Neural cell (in vitro differentiated cells): ENCODE data around the gene DEF6. TPM values are rescaled to one million over a fixed set of nuclear protein-coding genes. Genes with fewer than 3 reads are reported as not detected.
"Not testable (repeated sequence)": the region's sequence is repeated elsewhere in the genome, so short reads cannot be mapped to it uniquely, and the experiment has no call there.

Source experiments
- H2AFZ ChIP-seq: fragments of 200-600, 300-800 bp; sonication (generic), shearing (Covaris generic); 2 replicates; pipeline ENCODE4 v1.6.0; 2014; ENCODE audit warnings: low read depth, mild to moderate bottlenecking, antibody characterized with exemption, low read length, moderate library complexity
- H3F3A ChIP-seq: fragments of 200-600 bp; shearing (Covaris generic); 2 replicates; pipeline ENCODE4 v1.6.1; 2016; ENCODE audit warnings: mild to moderate bottlenecking, moderate library complexity, mixed read lengths, antibody characterized with exemption, low read length; ENCODE audit not compliant: insufficient read depth, poor library complexity, severe bottlenecking
- H3K27ac ChIP-seq: fragments of 200-600, 300-800 bp; sonication (generic), shearing (Covaris generic); 2 replicates; pipeline ENCODE4 v1.5.1; 2014; ENCODE audit warnings: mild to moderate bottlenecking, low read length, moderate library complexity
- H3K27me3 ChIP-seq: fragments of 300-800, 200-600 bp; sonication (generic), shearing (Covaris generic); 2 replicates; pipeline ENCODE4 v1.6.0; 2014; ENCODE audit warnings: mild to moderate bottlenecking, low read depth, low read length, moderate library complexity; ENCODE audit not compliant: insufficient read depth
- H3K36me3 ChIP-seq: fragments of 300-800, 200-600 bp; sonication (generic), shearing (Covaris generic); 2 replicates; pipeline ENCODE4 v1.5.1; 2014; ENCODE audit warnings: mild to moderate bottlenecking, antibody characterized with exemption, low read length, moderate library complexity; ENCODE audit not compliant: insufficient read depth
- H3K4me2 ChIP-seq: fragments of 300-800, 200-600 bp; sonication (generic), shearing (Covaris generic); 2 replicates; pipeline ENCODE4 v1.6.0; 2014; ENCODE audit warnings: mild to moderate bottlenecking, low read length
- H3K4me3 ChIP-seq: fragments of 300-800, 200-600 bp; sonication (generic), shearing (Covaris generic); 2 replicates; pipeline ENCODE4 v1.5.1; 2014; ENCODE audit warnings: mild to moderate bottlenecking, low read length, moderate library complexity
- H3K79me2 ChIP-seq: fragments of 200-600 bp; shearing (Covaris generic); replicated peaks from 2 replicates; pipeline ENCODE4 v1.6.0; 2014; ENCODE audit warnings: mild to moderate bottlenecking, low read length, moderate library complexity; ENCODE audit not compliant: insufficient read depth
- H3K9ac ChIP-seq: fragments of 300-800, 200-600 bp; sonication (generic), shearing (Covaris generic); 2 replicates; pipeline ENCODE4 v1.6.1; 2016; ENCODE audit warnings: mild to moderate bottlenecking, low read length, mixed read lengths
- H3K9me2 ChIP-seq: fragments of 200-600 bp; shearing (Covaris generic); 2 replicates; pipeline ENCODE4 v1.6.1; 2016; ENCODE audit warnings: mild to moderate bottlenecking, low read length, mixed read lengths; ENCODE audit not compliant: insufficient read depth
- H3K9me3 ChIP-seq: fragments of 200-600, 300-800 bp; sonication (generic), shearing (Covaris generic); 2 replicates; pipeline ENCODE4 v1.6.1; 2016; ENCODE audit warnings: mild to moderate bottlenecking, mixed run types, low read length, moderate library complexity, mixed read lengths
- H4K20me1 ChIP-seq: fragments of 200-600 bp; shearing (Covaris generic); 2 replicates; pipeline ENCODE4 v1.6.1; 2016; ENCODE audit warnings: mild to moderate bottlenecking, mixed run types; ENCODE audit not compliant: insufficient read depth
- CTCF ChIP-seq: fragments of 450-650 bp; IDR thresholded peaks from 2 replicates; pipeline ENCODE4 v1.5.1; 2014; ENCODE audit warnings: antibody characterized with exemption, mild to moderate bottlenecking, moderate library complexity; ENCODE audit not compliant: poor library complexity, severe bottlenecking
- EP300 ChIP-seq: fragments of 450-650 bp; conservative IDR thresholded peaks from 2 replicates; pipeline ENCODE4 v1.6.1; 2014; ENCODE audit warnings: antibody characterized with exemption, mild to moderate bottlenecking, moderate library complexity; ENCODE audit not compliant: poor library complexity, severe bottlenecking
- EZH2 ChIP-seq: fragments of 200-600, 300-800 bp; shearing (Covaris generic), sonication (generic); IDR thresholded peaks from 2 replicates; pipeline ENCODE4 v1.6.1; 2014; ENCODE audit warnings: antibody characterized with exemption, low read length, borderline replicate concordance, mild to moderate bottlenecking; ENCODE audit not compliant: insufficient read depth, poor library complexity, severe bottlenecking
- MXI1 ChIP-seq: fragments of 450-650 bp; conservative IDR thresholded peaks from 2 replicates; pipeline ENCODE4 v1.6.1; 2014; ENCODE audit warnings: antibody characterized with exemption, mild to moderate bottlenecking; ENCODE audit not compliant: poor library complexity, severe bottlenecking
- POLR2AphosphoS5 ChIP-seq: IDR thresholded peaks from 2 replicates; pipeline ENCODE4 v1.6.1; 2012
- RAD21 ChIP-seq: fragments of 450-650 bp; conservative IDR thresholded peaks from 2 replicates; pipeline ENCODE4 v1.6.1; 2014; ENCODE audit warnings: antibody characterized with exemption, mild to moderate bottlenecking, moderate library complexity
- REST ChIP-seq: IDR thresholded peaks from 2 replicates; pipeline ENCODE4 v1.6.1; 2012; ENCODE audit warnings: borderline replicate concordance
- SMC3 ChIP-seq: fragments of 450-650 bp; conservative IDR thresholded peaks from 2 replicates; pipeline ENCODE4 v1.6.1; 2014; ENCODE audit warnings: antibody characterized with exemption, mild to moderate bottlenecking, moderate library complexity; ENCODE audit not compliant: poor library complexity
- TAF1 ChIP-seq: IDR thresholded peaks from 2 replicates; pipeline ENCODE4 v1.6.1; 2012; ENCODE audit warnings: low read depth
- polyA plus RNA-seq: library from polyadenylated mRNA; depleted of rRNA; stranded (reverse); fragments of >200 nt; gene quantifications from 2 replicates; pipeline ENCODE4 v1.2.3, GENCODE V29; 2014

The DEF6 gene
- polyA plus RNA-seq, 1 donor from 2014 or later = 1.3 TPM

- H3K36me3 ChIP-seq = no peaks in the 10 kb centered on the region
- no peaks in the 10 kb centered on the region for H3K79me2 ChIP-seq
- no peaks in the 10 kb centered on the region for H3F3A ChIP-seq
- no peaks in the 10 kb centered on the region for H3K9me2 ChIP-seq
- H3K4me2 ChIP-seq = no peak overlapping the region
- H3K27ac ChIP-seq = no peak overlapping the region
- no peak overlapping the region for H3K4me3 ChIP-seq
- H3K9ac ChIP-seq = no peak overlapping the region
- H2AFZ ChIP-seq = no peak overlapping the region
- H3K27me3 ChIP-seq = no peaks in the 10 kb centered on the region
- H3K9me3 ChIP-seq = no peaks in the 10 kb centered on the region
- TF ChIP-seq POLR2AphosphoS5 (no peak), EP300 (no peak), RAD21 (no peak), EZH2 (no peak), TAF1 (no peak), SMC3 (no peak), MXI1 (no peak), CTCF (no peak), REST (no peak)
- H4K20me1 ChIP-seq = no peaks in the 10 kb centered on the region
These were observed 30.6 kb downstream of the DEF6 start for GRCh38 chr6:35328108-35328723.

GRCh38 chr6:35328965-35329364 lies 31.3 kb downstream of the DEF6 start:
- not testable (repeated sequence) for H3K79me2 ChIP-seq, H3K36me3 ChIP-seq, H3K27ac ChIP-seq, H3F3A ChIP-seq, H3K9me3 ChIP-seq, H3K4me3 ChIP-seq, H2AFZ ChIP-seq, H3K27me3 ChIP-seq, H4K20me1 ChIP-seq, H3K9me2 ChIP-seq, H3K9ac ChIP-seq, H3K4me2 ChIP-seq
